GM18870 (cell line): ENCODE measurements around the gene GNPNAT1.
"Not testable (repeated sequence)": the region's sequence is repeated elsewhere in the genome, so short reads cannot be mapped to it uniquely, and the experiment has no call there.

Source experiments
- ATAC-seq: cut with Tn5 transposase; IDR thresholded peaks from one replicate; pipeline ENCODE4 v1.9.1; 2021; ENCODE audit warnings: moderate library complexity; ENCODE audit not compliant: unreplicated experiment

GNPNAT1 gene

GRCh38 chr14:52729925-52730708 is 61.3 kb downstream of the GNPNAT1 start, which contains the start of gene STYX:
Gene STYX (plus strand): TSS chr14:52730166. CDS start chr14:52730475, 309 bp downstream.
- ATAC-seq: peak; percentile 56

DNA sequence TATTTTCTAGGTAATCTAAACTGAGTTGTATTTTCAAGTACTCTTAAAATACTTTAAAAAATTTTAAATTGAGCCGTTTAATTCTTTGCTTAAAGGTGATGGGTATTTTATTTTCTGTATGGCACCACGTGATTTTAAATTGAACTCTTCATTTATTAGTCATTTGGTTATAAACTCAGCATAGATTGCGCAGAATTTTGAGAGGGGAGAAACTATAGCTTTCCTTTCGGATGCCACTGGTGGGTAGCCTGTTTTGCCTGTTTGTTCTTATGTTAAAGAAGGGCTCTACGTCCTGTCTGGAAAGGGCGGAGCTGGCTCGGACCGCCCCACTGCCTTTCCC is 61.9 kb downstream of the GNPNAT1 start:
- ATAC-seq: peak; percentile 82

GRCh38 chr14:52729035-52729434 is 62.4 kb downstream of the GNPNAT1 start:
- ATAC-seq: not testable (repeated sequence)

- ATAC-seq: not testable (repeated sequence)
Measured at GRCh38 chr14:52727509-52727908, 63.9 kb downstream of the GNPNAT1 start.
